HG03097 (cell line): ENCODE measurements around the gene IQGAP3.

Experiments used
- ATAC-seq: cut with Tn5 transposase; IDR thresholded peaks from one replicate; pipeline ENCODE4 v1.9.1; 2021; ENCODE audit not compliant: unreplicated experiment, low FRiP score

The IQGAP3 gene

DNA sequence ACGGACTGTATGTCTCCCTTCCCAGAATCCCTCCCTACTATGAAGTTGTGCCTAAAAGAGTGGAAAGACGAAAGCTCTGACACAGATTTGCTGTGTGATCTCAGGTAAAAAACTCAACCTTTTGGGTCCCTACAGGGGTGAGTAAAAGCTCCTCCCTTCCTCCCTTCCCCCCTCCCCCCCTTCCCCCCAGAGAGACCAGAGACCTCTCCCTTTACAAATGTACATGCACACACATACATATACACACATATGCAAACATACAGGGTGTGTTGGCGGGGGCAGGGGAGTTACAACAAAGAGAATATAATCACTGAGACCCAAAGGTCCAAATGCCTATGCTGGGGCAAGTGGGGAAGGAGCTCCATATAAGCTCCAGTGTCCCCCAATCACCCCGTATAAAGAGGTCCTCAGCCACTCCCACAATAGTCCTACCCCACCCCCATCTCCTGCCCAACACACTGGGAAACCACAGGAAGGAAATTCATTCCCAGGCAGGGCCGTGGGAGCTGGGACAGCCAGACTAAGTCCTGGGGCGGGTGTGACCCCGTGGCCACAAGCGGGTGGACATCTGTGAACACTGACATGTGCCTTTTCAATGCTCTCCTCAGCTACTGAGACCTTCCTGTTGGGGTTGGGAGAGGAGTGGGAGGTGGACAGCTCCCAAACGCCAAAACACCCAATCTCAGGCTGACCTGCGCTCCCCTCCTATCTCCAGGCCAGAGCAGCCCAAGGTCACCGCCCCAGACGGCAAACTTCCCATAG, 73.8 kb downstream of the IQGAP3 start:
- no peak for ATAC-seq

DNA sequence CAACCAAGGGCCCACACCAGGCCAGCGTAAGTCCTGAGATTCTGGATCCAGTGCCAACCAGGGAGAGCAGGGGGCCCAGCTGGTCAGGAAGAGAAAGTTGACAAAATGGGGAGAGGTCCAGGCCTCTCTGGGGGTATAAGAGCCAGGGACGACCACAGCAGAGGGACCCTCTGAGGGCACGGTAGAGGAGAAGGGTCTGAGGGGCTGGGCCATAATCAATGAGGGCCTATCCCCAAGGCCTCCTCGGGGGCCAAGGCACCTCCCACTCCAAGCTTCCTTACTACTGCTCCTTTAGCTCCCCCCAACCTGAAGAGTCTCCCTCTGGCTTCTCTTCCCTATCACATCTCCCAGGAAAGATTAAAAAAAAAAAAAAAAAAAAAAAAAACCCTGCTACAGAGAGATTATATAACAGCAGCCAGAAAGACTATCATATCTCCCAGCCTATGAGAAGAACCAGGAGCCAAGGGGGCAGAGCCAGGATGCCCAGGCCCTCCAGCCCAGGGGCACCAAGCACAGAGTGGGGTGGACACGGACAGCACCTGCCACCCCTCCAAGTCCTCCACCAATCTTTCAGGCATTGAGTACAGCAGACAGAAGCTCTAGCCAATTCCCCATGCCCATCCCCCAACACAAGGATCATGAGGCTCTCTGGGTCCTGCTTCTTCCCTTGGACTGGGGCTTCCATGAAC, 74.5 kb downstream of the IQGAP3 start:
- no peak for ATAC-seq

DNA sequence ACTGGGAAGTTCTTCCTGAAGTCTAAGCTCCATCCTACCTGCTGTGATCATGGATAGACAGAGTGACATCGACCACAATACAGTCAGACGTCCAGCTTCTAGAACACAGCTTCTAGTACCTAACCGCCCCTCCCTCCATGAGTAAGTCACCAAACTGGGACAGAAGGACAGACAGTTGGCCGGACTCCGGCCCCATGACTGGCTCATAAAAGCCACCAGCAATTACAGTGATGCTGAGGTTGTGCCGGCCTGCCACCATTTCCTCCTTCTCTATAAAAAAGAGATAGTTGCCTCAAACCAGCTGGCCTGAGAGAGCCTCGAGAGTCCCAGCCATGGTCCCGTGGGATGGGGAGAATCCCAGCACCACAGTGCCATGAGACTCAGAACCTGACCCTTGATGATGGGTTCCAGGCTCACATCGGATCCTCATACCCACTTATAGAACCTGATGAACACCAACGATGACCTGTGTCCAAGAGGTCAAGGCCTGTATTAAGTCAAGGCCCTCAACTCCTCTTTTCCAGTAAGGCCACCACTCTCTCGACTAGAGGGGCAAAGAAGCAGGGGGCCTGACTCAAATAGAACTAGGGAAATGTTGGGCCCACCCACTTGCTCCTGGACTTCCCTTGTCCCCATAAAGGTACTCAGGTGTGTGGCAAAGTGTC, 75.2 kb downstream of the IQGAP3 start:
- ATAC-seq: no peak

DNA sequence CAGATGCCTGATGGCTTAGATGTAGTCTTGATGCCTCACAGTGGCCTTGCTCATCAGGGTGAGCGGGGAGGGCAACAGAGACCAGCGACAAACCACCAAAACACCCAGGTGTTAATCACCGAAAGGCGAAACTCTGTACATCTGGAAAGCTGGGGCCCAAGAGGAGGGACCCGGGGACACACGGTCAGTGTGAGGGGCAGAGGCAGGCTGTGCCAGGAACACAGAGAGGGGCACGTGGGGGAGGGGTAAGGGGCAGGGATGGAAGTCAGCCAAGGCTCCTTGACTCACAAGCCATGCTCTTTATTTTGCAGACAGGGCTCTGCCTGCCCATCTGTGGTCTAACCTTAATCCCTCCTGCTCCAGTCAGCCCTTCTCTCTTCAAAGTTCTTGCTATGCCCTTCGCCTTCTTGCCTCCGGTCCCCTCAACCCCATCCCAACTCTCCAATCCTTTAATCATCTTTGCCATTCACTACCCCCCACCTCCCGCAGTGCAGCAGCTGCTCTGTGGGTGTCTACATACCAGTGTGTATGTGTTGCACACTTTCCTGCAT, 76.1 kb downstream of the IQGAP3 start:
- ATAC-seq: no peak

DNA sequence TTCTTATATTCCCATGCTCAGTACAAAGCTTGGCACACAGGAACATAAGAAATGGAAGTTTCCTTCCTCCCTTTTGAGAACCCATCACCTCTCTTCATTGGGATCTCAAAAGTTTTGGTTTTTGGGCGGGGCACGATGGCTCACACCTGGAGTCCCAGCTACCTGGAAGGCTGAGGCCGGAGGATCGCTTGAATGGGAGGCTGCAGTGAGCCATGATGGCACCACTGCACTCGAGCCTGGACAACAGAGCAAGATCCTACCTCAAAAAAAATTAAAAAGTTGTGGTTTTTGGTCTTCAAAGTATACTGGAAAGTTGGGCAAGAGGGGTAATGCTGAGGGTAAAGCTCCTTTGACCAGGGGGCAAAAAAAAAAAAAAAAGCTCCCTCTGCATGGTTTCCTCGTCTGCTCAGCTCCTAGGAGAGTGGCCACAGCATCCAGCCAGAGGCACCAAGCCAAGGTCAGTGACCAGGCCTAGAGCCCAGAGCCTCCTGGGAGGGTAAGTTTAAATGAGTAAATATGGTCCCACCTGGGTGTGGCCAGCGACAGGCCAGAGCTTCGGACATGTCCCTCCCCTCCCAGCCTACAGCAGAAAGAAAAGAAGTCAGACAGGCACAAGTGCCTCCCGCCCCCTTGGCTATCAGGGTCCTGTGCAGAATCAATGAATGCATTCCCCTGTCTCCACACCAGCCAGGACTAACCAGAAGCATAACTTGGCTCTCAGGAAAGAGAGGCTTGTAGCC, 76.8 kb downstream of the IQGAP3 start:
- no peak for ATAC-seq

DNA sequence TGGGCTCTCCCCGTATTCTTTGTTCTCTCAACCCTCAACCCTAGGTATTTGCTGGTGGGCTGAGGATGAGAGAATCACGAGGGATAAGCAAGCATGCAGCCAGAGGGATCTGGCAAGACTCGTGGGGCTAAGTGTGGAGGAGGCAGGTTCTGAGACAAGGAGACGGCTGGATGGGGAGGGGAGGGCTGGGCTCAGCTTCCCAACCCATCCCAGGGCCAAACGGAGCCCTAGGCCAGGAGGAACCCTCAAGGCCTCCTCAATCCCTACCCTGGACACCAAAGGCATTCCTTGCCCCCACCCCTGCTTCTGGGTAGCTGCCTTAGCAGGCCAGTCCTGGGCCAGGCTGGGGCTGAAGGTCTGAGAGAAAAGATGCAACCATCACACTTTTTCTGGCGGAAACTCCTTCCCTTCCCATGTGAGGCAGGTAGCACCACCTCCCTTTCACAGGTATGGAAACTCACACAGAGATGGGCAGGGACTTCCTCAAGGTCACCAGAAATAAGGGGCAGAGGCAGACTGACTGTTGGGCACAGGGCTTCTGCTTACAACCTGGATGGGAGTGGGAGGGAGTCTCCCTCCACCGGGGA, 78.0 kb downstream of the IQGAP3 start:
- no peak for ATAC-seq

DNA sequence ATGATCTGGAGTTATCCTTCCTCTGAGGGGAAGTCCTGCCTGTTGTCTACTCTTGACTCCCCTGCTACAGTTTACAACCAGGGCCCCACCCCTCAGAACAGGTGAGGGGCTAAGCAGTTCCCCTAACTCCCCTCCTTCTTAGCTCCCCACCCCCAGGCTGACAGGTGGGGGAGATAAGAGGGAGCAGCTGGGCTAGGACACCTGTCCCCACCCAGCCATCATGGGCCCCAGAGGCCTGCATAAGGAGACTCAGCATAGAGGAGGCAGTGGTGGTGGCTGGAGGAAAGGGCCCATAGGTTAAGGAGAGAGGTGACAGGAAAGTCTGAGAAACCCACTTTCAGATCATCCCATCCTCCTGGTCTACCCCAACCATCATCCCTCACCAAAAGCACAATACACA, 78.6 kb downstream of the IQGAP3 start:
- no peak for ATAC-seq

DNA sequence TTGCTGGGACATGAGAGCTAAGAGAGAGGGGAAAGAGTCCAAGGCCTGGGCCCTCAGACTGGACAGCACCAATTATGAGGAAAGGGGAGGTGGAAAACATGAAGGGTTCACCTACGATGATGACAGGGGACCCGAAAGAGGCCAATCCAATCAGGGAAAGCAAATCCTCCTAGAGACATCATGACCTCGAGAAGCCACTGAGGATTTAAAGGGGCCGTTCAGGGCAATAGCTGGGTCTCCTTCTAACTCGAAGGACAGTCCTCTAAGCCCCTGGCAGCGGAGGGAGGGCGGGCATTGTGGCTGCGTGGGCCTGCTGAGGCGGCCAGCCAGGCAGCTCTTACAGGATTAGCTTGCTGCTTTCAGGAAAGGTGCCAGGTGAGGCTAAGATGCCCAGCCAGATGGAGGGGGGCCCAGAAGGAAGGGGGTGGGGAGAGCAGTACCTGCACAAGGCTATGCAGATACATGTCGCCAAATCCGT, 79.2 kb downstream of the IQGAP3 start:
- no peak for ATAC-seq

DNA sequence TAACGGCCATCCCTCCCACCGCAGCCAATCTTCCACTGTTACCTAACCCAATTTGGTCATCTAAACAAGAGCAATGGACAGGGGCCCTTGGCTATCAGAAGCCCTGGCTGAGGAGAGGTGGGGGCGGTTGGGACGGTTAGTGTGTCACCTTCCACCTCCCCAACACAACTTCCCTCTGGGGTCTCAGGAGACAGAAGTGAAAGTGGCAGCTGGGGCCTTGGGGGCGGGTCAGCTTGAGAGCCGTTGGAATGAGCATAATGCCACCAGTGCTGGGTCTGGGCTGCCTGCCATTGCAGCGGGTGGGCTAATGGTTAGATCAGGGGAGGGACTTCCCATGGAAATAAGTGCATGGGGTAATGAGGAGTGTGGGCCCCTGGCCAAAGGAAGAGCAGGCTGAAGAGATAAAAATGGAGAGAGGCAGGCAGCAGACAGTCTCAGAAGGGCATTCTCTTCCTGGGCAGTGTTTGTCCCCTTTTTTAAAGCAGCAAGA, 79.7 kb downstream of the IQGAP3 start:
- ATAC-seq: no peak

DNA sequence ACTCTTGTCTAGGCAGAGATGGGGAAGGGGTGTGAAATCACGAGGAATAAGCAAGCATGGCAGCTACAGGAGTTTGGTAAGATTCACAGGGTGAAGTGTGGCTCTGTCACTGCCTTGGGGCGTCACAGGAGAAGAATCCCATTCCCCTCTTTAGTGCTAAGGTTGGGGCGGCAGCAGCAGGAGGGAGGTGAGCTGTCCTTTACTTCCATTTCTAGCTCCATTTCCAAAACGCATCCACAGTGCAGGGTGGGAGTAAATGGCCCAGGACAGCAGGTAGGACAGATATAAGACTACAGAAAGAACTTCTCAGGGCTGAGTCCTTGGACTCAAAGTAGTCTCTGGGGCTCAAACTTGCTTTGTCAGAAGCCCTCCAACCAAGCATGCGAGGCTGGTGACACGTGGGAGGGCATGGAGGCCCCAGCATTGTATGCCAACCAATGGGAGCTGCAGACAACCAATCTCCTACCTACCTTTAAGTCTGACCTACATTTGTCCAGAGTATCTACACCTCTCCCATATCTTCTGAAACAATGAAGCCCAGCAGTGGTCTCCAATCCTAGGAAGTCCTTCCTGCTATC, 80.3 kb downstream of the IQGAP3 start:
- ATAC-seq: no peak

DNA sequence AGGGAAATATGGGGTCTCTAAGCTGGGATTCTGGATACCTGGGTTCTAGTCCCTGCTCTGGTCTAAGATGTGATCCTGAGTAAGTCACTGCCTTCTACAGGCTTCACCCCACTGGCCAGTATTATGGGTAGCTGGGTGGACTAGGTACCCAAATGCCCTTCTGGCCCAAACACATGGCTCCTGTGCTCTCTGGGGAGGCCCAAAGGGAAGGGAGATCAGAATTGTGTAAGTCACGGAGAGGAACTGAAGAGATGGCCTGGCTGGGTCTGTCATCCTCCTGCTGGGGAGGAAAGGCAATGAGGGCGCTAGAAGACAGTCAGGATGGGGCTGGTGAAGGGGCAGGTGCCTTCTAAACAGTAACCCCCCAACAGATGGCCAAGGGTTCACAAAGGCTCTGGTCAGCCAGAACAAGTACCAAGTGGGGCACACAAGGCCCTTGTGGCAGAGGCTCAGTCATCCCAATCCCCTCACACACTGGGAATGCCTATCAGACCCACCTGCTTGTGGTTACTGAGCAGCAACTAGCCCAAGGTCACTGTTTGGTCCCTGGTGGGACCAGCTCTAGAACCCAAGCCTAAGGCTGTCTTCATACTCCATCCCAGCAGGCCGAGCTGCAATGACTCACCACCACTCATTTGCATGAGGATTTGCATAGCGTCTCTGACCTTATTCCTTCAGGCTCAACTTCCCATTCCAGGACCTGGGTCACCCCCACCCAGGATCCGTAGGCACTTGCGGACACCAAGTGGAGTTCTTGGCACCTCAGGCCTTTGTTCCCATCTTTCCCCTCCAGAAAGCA, 81.0 kb downstream of the IQGAP3 start:
- ATAC-seq: no peak

DNA sequence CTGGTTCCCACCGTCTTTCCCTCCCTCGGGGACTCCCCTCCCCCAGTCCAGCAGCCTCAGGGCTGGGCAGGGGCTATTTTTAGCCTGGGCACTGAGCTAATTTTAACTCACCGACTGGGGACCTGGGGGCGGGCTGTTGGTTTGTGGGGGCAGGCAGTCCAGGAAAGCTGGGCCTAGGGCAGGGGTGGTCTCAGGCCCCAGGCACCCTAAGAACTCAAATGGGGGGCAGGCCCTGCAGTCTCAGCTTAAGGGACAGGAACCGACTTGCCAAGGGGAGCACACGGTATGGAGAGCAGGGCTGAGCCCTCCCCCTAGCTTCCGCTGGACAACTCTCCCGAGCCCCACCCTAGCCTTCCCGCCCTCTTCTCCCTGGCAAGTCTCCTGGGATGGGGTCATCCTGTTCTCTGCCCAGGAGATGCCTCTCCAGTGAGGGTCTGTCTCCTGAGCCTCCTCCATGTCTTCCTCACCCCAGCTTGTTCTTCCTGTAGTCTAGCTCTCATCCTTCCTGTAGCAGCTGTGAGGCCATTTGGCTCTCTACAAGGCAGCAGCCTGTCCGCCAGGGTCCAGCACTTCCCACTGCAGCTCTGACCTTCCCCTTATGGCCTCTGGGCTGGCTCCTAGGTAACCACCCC, 81.8 kb downstream of the IQGAP3 start:
- ATAC-seq: no peak

DNA sequence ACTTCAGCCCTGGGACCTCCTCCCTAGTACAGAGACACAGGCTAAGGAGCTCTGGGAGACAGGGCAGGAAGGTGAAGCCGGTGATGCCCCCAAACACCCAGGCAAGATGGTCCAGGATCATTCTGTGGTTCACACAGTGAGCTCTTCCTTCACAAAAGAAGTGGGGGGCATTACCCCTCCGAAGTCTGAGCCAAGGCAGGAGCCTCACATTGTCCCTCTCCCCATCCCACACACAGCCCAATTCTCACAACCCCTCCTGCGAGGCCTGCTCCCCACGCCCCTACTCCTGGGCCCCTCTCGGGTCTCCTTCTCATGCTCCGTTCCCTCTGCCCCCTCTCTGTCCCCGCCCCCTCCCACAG, 82.5 kb downstream of the IQGAP3 start:
- ATAC-seq: no peak

DNA sequence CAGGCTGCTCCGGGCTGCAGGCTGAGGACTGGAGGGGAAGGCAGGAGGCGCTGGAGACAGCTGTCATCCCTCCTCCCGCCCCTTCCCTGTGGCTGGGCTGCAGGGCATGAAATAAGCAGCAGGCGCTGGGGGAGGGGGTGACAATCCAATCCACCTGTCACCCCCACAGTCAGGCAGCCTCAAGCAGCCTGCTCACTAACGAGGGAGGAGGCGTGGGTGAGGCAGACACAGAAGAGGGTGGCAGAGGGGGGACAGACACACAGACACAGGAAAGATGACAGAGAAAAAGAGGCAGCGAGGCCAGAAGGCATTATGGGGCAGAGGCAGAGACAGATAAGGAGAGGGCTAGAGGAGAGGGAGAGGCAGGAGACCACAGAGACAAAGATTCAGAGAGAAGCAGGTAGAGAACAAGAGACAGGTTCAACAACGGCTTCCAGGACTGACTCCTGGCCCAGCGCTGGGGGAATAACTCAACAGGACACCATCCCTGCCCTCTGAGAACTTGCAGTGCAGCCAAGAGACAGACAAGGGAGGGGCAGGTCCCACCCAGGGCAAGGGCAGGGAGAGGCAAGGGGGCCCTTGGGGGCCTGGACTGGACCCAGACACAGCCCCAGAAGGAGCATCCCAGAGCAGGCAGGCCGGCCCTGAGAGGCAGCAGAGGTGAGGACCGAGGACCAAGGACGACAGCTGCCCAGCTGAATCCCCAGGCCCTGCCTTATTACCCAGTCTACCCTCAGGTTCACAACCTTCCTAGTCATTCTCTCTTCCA, 83.0 kb downstream of the IQGAP3 start:
- ATAC-seq: peak; percentile 25

DNA sequence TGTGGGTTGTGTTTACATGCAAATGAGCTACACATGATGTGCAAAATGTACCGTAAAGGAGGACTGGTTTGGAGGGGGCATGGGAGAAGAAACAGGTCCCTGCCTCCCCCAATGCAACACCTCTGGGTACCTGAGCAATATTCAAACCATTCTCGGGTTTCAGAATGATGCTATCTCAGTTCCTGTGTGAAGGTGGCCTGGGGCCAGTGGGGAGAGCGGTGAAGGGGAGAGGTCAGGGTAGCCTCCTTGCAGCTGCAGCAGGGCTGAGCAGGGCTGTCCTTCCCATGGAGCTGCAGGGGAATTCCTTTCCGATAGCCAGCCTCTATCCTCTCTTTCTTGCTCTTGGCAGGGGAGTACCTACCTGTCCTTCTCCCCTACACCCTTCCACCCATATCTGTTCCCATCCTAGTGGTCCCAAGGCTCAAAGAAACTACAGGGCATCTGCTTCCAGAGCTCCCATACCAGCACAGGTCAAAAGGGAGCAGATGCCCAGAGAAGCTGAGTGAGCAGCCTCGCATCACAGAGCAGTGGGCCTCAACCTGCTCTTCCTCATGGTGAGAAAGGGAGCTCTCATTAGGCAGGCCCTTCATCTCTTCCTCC, 83.7 kb downstream of the IQGAP3 start:
- peak; percentile 40 for ATAC-seq

DNA sequence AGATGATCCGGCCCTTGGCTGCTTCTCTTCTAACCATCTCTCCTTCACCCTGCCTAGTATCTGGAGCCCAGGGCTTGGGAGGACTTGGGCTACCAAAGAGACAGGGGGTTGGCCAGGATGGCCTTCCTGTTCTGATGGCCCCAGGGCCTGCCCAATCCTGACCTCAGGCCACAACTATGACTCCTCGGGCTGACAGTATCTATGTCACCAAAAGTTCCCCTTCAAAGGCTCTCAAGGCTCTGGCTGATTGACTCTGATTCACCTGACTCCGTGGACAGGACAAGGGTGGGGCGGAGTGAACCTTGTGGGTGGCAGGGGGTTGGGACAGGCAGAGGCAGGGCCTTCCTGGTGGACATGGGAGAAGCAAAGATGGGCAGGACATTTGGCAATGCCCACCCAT, 84.5 kb downstream of the IQGAP3 start:
- no peak for ATAC-seq
